ENCODE measurements around the gene RAB36.

The RAB36 gene

DNA sequence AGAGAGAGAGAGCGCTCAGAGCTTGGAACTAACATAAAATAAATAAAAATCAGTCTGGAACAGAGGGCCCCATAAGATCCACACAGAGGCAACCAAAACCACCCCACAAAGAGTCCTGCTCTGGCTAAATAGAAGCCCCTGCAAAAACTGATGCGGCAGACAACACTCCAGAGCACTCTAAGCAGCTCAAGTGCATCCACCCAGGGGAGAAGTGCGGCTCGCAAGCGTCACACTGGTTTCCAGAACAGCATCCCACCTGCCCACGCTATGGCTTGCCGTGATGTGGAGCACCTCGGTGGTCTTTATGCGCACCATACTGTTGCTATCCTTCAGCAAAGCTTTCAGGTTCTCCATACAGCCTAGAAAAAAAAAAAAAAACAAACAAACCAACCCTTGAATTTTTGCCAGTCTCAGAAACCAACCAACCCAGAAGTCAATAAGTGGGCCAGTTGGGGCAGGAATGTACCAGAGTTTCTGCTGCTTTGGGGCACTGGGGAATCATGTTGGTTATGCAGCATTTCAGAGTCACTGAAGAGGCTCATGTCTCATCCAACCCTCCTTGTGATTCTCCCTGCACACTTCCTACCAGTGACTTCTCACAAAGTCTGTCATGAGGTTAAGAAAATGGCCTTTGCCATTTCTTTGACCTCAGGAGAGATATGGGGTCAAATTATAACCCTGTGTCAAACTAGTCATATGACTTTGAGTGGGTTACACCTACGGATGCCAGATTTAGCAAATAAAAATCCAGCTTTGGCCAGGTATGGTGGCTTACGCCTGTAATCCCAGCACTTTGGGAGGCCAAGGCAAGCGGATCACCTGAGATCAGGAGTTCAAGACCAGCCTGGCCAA is 6.5 kb upstream of the RAB36 start:
- DNase-seq: no peak

DNA sequence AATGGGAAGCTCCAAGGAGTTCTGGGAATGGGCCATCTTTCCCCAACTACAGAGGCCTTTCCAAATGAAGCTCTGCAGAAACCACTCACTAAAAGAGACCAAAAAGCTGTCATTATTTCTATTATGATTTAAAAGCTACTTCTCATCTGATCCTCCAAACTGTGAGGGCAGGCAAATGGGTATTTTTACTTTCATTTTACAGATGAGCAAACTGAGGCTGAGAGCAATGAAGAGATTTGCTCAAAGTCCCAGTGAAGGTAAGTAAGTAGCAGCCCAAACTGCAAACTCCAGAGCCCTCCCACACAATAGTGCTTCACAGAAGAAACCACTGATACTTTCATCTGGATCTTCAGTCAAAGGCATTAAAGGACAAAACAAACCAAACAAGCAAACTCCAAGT is 4.9 kb upstream of the RAB36 start:
- no peak for DNase-seq

DNA sequence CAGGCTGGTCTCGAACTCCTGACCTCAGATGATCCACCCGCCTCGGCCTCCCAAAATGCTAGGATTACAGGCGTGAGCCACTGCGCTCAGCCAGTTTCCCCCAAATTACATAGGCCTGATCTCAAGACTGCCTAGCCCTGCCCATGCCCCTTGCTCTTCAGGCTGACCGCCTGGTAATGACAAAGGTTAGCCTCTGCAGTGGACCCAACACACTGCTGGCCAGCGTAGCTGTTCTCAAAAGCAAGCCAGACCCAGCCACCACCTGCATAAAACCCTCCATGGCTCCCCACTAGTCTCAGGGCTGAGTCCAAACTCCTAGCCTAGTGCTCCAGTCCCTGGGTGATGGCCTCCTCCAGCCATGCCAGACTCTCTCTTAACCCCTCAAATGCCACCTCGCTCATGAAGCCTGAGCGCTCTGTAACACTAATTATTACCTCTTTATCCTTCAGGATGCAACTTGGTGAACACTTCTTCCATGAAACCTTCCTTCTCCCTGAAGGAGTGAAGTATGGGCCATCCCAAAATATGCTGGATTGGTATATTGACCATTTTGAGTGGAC is 2.7 kb upstream of the RAB36 start:
- no peak for DNase-seq

DNA sequence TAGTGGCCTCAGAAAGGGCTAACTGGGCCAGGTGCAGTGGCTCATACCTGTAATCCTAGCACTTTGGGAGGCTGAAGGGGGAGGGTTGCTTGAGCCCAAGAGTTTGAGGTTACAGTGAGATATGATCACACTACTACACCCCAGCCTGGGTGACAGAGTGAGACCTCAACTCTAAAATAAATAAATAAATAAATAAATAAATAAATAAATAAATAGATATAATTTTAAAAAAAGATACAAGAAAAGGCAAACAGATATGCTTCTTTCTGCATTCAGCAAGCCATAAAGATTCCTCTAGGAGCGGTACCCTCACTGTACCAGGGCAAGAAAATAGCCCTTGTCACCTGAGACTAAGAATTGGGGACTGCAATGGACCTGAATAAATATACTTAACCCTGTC is 2.2 kb upstream of the RAB36 start:
- no peak for DNase-seq

DNA sequence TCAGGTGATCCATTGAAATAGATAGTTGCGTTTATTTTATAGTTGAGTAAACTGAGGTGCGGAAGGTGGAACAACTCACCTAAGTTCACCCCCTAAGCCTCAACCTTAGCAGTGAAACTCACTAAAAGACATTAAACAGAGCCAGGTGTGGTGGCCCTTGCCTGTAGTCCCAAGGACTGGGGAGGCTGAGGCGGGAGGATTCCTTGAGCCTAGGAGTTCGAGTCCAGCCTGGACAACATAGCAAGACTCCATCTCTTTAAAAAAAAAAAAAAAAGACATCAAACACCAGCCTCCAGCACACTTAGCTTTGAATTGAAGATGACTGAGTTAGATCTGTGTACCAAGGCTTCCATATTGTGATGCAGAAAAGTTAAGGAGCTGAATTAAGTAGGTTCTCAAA is 845 bp upstream of the RAB36 start:
- DNase-seq: no peak

DNA sequence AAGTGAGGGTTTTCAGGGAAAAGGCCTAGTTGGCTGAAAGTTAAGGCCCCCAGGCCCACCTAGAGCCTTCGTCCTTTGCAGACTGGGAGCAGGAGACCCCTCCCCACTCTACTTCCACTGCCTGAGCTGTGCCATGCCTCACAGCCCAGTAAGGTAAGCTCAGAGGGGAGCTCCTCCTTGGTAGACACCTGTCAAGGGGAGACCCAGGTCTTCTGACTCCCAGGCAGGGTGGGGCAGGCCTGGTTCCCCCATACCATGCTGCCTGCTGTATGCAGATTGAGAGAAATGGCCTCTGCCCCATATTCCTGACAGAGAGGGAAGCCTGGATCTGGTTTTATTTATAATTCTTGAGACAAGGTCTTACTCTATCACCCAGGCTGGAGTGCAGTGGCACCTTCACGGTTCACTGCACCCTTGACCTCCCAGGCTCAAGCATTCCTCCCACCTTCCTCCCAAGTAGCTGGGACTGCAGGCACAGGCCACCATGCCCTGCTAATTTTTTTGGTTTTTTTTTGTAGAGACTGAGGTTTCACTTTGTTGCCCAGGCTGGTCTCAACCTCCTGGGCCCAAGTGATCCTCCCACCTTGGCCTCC is 697 bp downstream of the RAB36 start:
- no peak for DNase-seq

DNA sequence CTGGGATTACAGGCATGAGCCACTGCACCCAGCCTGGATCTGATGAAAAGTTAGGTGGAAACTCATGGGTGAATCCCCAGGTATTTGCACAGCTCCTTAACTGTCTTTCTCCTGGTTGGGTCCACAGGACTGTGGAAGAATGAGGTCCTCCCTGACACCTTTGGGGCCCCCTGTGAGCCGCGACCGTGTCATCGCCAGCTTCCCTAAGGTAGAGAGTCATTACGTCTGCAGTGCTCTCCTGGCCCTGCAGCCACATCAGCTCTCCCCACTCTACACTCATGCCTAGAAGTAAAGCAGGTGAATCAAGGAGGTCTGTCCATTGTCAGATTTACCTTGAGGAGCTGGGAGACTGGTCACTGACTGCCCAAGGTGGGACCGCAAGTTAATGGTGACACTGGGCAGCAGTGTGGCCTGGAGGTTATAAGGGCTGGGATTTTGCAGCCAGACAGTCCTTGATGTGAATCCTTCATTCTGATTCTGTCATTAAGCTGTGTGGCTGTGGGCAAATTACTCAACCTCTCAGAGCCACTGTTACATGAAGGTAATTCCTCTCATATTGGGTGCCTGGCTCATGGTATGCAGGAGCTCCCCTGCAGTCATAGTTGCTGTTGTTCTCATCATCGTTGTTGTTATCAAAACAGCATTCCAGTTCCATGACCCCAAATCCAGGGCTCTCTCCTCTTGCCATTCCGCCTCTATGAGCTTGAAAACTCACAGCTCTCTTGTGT is 1.4 kb downstream of the RAB36 start:
- no peak for DNase-seq

DNA sequence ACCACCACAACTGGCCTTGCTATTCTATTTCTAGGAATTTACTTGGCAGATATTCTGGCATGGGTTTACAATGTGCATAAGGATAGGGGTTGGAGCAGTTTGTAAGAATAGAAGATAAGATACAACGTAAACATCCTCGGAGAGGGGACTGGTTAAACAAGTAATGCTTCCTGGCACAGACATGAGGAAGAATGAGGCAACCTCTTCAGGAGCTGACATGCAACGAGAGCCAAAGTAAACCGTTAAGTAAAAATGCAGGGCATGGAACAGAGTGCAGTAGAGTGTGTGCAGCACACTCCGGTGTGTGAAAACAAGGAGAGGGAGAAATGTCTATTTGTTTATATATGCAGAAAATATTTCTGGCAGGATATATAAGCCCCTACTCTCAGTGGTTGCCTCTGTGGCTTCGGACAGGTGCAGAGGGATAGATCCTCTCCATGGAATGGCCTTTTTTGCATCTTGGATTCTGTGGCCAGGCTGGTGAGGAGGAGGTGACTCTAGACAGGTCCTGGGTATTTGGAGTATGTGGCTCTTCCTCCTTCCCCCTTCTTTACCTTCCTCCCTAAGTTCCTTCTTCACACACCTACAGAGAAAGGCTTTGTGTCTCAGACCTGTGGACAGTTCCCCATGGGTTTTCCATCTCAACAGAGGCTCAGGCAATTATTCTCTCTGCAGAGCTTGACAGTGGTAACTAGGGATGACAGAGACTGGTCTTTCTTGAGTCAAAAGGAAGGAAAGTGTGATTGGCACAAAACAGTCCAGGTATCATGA is 2.5 kb downstream of the RAB36 start:
- no peak for DNase-seq

DNA sequence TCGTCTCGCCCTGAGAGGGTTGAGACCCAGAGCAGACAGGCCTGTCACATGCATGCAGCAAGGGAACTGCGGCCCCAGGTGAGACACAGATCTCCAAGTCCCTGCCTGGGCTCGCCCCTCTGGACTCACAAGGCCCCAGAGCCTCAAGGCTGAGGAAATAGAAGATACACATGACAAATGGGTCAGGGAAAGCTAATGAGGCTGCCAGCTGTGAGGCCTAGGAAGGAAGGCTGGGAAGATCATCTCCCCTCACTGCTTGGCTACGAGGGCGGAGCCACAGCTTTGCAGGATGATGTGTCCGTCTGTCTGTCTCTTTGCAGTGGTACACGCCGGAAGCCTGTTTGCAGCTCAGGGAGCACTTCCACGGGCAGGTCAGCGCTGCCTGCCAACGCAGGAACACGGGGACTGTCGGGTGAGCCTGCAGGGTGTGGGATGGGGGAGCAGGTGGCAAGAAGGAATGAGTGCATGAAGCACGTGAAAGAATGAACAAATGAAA is 4.5 kb downstream of the RAB36 start:
- DNase-seq: no peak

DNA sequence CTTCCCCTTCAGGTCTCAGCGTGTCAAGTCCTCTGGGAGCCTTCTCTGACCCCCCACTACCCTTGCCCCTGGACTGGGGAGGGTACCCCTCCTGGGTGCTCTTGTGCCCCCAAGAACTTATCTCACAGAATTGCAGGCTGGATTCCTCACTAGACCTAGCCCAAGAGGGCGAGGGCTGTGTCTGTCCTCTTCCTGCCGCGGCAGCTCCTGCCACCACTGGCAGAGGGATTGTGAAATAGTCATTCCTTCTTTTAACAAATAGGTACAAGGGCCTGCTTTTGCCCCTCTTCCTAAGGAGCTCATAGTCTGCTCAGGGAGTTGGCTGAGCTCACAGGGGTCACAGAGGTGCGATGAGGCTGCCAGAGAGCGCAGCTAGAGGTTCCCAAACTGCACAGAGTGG is 5.5 kb downstream of the RAB36 start:
- no peak for DNase-seq

DNA sequence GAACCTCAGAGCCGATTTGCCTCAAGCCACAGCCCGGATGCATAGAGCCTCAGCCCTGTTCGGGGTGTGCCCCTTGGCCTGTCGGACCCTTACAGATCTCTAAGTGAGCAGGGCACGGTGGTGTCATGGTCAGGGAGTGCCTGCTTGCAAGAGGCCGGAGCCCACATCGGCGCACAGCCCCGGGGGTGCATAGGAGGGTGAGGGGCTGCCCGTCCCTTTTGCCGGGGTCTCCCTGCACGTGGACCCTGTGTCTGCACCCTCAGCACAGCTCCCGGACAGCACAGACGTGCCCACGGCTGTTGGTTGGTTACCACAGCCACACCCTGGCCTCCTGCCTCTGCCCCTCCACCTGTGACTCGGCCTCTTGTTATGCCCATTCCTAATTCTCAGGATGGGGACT is 6.5 kb downstream of the RAB36 start:
- no peak for DNase-seq

DNA sequence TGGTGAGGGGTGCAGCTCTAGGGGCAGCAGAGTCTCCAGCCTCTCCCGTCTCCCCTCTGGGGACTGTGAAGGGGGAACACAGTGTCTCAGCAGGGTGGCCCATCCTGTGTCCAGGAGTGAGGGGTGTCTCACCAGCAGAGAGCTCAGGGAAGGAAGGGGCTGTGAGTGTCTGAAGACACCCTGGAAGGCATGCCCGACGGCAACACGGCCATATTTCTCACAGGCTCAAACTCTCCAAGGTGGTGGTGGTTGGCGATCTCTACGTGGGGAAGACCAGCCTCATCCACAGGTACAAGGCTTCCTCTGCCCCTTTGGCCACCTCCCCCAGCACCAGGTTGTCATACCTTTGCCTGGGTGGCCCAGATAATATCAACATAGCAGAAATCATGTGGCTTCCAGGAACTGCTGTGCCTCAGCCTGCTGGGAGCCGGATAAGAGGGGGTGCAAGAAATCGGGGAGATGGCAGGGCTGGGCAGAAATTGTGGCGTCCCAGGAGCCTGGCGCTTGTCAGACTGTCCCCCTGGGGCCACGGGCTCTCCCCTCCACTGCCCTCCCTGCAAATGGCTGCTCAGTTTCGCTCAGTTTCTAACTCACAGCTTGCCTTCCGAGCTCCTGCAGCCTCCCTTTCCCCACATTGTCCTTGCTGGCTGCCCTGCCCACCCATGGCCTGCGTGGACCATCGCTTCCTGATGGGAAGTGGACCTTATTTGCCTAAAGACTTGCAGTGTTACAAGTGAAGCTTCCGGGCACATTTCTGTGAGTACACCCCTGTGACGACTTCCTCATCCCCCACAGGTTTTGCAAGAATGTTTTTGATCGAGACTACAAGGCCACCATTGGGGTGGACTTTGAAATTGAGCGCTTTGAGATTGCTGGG is 7.2 kb downstream of the RAB36 start:
- no peak for DNase-seq

DNA sequence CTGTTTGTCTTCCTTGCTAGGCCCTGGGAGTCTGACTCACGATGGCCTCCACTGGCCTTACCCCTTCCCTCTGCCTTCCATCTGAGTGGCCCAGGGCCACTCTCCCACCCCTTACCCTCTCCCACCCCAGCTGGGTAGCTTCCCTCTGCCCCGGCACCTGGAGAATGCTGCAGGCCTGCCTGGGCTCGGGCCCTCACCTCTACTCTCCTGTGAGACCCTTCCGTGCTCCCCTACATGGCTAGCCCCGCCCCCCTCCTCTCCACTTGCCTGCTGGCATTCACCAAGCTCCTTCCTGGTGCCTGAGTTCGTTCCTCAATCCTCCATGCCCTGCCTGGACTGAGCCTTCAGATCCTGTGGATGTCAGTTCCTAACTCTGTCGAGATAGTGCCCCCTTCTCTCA is 8.7 kb downstream of the RAB36 start:
- DNase-seq: no peak

DNA sequence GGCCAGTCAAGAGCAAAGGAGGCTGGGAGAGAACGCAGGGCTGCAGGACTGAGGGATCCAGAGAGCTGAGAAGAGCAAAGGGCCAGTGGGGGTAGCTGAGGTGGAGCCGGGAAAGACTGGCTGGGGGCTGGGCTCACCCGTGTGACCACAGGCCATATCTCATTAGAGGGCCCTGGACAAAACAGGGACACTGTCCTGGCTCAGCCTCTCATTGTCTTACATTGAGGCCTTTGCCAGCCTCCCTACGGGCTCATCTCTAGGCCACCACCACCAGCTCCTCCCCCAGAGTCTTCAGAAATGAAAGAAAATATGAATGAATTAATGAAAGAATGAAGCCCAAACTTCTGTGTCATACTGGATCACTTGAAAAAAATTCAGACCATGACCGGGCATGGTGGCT is 9.2 kb downstream of the RAB36 start:
- DNase-seq: no peak

DNA sequence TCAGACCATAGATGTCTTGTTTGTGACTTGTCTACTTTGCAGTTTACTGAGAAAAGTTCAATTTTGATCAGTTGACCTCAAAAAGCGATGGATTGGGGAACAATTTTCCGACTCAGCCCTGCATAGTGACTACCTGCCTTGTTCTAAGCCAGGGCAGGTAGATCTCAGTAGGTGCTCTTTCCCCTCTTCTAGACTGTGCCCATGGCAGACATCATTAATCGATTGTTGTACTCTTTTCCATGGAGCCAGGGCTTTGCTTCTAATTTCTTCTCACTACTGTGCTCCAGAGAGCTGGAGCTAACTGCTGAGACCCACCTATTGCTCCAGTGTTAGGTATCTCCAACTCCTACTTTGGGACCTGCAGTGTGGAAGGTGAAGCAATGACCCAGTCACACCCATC is 9.9 kb downstream of the RAB36 start:
- DNase-seq: no peak

DNA sequence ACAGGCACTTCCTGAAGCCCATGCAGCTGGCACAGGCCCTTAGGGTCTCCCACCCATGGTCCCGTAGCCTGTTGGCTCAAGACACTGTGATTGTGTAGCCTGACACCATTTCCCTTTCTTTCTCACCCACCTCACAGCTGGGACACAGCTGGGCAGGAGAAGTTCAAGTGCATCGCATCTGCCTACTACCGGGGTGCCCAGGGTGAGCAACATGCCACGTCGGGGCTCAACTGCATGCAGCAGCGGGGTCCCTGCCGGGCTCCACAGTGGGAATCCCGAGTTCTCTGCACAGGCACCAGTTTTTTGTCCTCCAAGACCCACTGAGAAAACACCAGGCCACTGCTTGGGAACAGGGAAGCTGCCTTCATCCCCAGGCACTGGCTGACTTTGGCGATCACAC is 10.6 kb downstream of the RAB36 start:
- no peak for DNase-seq

DNA sequence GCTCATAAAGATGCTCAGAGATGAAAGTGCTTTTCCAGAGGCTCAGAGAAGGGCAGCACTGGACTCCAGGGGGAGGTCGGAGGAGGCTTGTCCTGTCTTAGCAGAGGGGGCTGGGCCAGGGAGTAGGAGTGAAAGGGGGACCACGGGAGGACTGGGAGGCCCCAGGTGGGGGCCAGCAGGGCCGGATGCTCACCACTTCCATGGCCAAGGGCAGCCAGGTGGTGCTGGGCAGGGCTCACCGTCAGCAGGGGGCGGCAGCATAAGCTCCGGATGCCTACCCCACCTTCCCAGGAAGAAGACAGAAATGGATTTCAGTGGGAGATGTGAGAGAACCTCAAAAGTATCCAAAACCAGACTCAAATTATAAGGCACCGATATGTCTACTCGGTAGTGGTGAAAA is 11.0 kb downstream of the RAB36 start:
- DNase-seq: no peak

DNA sequence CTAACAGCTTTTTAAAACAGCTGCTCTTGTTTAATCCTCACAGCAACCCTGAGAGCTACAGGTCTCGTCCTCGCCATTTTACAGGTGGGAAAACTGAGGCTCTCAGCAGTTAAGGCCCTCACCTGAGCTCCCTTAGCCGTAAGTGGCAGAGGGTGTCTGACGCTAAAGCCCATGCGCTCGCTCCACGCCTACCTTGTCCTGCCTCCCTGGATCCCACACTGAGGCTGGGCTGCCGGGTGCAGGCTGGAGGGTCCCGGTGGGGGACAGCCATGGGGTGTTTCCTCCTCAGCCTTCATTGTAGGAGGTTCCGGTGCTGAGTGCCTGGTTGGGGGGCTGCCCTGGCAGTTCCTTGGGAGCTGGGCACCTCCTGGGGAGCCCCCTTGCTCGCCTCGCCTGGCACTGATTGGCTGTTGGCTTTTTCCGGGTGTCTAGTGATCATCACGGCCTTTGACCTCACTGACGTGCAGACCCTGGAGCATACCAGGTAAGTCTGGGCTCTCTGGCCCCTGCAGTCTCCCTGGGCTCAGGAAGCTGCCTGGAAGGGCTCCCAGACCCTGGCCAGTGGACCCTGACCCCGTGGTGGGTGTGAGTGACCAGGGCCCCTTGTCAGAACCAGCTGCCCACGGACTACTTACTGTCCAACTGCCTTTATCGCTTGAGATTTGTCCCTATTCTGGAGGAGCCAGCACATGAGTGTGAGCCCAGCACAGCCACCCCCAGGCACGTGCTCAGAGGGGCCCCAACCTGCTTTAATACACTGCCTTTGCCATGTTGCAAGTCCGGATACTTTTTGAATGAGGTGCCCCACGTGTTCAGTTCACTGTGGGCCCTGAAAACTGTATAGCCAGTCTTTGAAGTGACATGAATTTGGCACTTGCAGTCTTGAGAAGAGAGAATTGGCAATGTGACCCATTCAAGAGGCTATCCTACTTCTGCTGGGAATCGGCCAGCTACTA is 12.6 kb downstream of the RAB36 start:
- no peak for DNase-seq

DNA sequence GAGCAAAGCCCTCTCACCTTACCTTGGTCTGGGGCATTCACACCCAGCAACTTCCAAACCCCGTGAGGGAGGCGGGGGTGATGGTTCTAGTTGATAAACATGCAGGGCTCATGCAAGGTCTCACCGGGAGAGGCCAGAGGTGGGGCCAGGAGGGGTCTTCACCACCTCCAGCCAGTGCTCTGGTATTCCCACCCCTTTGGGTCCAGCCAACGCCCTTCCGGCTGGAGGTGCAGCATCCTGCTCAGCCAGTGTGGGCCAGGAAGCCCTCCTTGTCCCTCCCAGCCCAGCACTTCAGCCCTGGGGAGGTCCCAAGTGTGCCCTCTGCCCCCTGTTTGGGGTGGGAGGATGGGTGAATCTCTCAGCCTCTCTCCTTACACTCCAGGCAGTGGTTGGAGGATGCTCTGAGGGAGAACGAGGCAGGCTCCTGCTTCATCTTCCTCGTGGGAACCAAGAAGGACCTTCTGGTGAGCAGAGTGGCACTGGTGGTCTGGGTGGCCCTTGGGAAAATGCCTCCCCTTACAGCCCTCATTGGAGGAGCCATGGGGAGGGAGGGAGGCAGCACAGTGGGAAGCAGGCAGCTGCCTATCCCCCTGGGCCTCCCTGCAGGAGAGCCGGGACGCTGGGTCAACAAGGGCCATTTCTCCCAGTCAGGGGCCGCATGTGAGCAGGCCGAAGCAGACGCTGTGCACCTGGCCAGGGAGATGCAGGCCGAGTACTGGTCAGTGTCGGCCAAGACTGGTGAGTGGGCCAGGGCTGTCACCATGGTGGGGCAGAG is 13.4 kb downstream of the RAB36 start:
- DNase-seq: no peak

DNA sequence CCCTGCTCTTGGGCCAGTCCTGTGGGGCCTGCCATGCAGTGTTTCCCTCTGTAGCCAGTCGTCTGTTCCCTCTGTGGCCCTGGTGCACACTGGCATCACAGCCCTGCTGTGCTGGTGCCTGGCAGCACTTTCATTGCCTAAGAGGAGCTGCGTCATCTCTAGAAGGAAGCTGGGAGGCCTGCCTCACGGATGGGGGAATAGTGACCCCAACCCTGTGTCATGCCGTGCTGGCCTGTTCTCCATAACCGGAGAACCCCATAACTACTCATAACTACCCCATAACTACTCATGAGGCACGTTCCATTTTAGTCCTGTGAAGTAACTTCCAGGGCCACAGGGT is 14.0 kb downstream of the RAB36 start:
- DNase-seq: no peak

Measured in cerebellar nuclear complex (tissue), 1 donor.